Colonic mucosa (tissue), 4 donors: ENCODE results near the gene RIBC2. TPM values are rescaled to one million over a fixed set of nuclear protein-coding genes. Genes with fewer than 3 reads are reported as not detected.
A peak's percentile ranks its signal among the peaks of the same experiment; 100 is the strongest.
"Not testable (repeated sequence)": the region's sequence is repeated elsewhere in the genome, so short reads cannot be mapped to it uniquely, and the experiment has no call there.

Source experiments
- DNase-seq: peaks from one replicate; pipeline ENCODE4 v3.0.0-alpha.2; 2020
- H3K27ac ChIP-seq: fragments of 200-600 bp; one replicate; pipeline ENCODE4 v1.8.0; 2021
- H3K27me3 ChIP-seq: fragments of 200-600 bp; one replicate; pipeline ENCODE4 v1.8.0; 2021
- H3K36me3 ChIP-seq: fragments of 200-600 bp; one replicate; pipeline ENCODE4 v1.8.0; 2021
- H3K4me1 ChIP-seq: fragments of 200-600 bp; one replicate; pipeline ENCODE4 v1.8.0; 2021; ENCODE audit warnings: mild to moderate bottlenecking
- H3K4me3 ChIP-seq: fragments of 200-600 bp; one replicate; pipeline ENCODE4 v1.8.0; 2021
- H3K9ac ChIP-seq, 2 donors: one replicate each; pipeline ENCODE4 v1.7.0; 2013; ENCODE audit warnings: control low read depth in 2 of 2, low read depth in 2 of 2, low read length in 2 of 2
- H3K9me3 ChIP-seq: fragments of 200-600 bp; one replicate; pipeline ENCODE4 v1.8.0; 2021
- intact Hi-C: fragments of 100-400 bp; cut with DNase I; formaldehyde crosslinking; loops from one replicate; pipeline ENCODE4 v1.14.1; 2022
- total RNA-seq, 2 donors: library from RNA; stranded (reverse); fragmentation: NEBNext Ultra II Directional in 1 of 2; extraction: Animal tissue kit (Norgen Biotek cat#: 25700) in 1 of 2; gene quantifications; one replicate each; pipeline ENCODE4 v1.2.1, GENCODE V29; 2021
- TF ChIP-seq, protein P1 (sequence below): fragments of 200-600 bp; IDR thresholded peaks from one replicate; pipeline ENCODE4 v1.8.0; 2022; ENCODE audit warnings: antibody characterized with exemption, mild to moderate bottlenecking
- donor health status: healthy.
- donor health status: DM: no; HTN: no; CAD: no.
- donor health status: DM: no; HTN: no; CAD: no.

The RIBC2 gene
- total RNA-seq, 2 donors from 2014 or later: 0.85 to 6.7 TPM

- Histone ChIP-seq H3K9ac (no peak overlapping the region), H3K36me3 (no peaks in the 10 kb centered on the region), H3K4me3 (no peak overlapping the region), H3K27me3 (no peaks in the 10 kb centered on the region), H3K27ac (no peak overlapping the region), H3K9me3 (no peaks in the 10 kb centered on the region), H3K4me1 (no peaks in the 10 kb centered on the region)
- DNase-seq: no peak
- TF ChIP-seq, protein P1, sequence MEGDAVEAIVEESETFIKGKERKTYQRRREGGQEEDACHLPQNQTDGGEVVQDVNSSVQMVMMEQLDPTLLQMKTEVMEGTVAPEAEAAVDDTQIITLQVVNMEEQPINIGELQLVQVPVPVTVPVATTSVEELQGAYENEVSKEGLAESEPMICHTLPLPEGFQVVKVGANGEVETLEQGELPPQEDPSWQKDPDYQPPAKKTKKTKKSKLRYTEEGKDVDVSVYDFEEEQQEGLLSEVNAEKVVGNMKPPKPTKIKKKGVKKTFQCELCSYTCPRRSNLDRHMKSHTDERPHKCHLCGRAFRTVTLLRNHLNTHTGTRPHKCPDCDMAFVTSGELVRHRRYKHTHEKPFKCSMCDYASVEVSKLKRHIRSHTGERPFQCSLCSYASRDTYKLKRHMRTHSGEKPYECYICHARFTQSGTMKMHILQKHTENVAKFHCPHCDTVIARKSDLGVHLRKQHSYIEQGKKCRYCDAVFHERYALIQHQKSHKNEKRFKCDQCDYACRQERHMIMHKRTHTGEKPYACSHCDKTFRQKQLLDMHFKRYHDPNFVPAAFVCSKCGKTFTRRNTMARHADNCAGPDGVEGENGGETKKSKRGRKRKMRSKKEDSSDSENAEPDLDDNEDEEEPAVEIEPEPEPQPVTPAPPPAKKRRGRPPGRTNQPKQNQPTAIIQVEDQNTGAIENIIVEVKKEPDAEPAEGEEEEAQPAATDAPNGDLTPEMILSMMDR: no peak
- intact Hi-C loops: loop anchor here (5.0 kb wide), 1 partner anchor 108 kb away; no protein-coding TSS in a partner anchor
These were observed 30.7 kb downstream of the RIBC2 start for GRCh38 chr22:45444168-45444567.

DNA sequence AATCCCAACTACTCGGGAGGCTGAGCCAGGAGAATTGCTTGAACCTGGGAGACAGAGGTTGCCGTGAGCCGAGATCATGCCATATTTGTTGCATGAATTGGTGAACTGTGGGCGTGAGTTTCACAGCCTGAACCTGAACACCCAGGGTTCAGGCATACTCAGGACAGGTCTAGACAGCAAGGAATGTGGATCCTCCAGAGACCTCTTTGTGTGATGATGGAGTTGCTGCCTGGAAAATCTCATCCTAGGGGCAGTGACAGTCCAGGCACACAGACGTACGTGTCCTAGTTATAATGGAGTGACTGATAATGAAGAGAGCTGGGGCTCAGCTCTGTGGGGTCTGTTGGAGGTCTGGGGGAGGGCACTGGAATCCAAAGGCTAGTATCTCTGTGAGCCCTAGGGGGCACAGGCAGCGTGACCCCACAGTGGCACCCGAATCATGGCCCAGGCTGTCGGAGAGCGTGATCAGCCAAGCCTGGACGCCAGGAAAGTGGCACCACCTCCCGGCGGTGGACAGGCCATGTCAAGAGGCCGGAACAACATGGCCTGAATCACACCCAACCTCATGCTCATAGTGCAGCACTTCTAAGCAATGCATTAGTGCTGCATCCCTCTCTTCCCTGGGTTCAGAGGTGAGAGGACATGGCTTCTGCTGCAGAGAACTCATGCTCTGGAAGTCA lies 31.7 kb downstream of the RIBC2 start:
- H3K27ac ChIP-seq: no peak overlapping the region
- no peak for DNase-seq
- TF ChIP-seq, protein P1: no peak
- no peaks in the 10 kb centered on the region for H3K4me1 ChIP-seq
- no peaks in the 10 kb centered on the region for H3K36me3 ChIP-seq
- H3K9me3 ChIP-seq: no peaks in the 10 kb centered on the region
- no peaks in the 10 kb centered on the region for H3K27me3 ChIP-seq
- no peak overlapping the region for H3K4me3 ChIP-seq
- intact Hi-C loops: no loop called here
- H3K9ac ChIP-seq: no peak overlapping the region

GRCh38 chr22:45446216-45446615 lies 32.7 kb downstream of the RIBC2 start:
- DNase-seq: no peak
- H3K36me3 ChIP-seq: no peaks in the 10 kb centered on the region
- H3K27ac ChIP-seq: no peak overlapping the region
- H3K9me3 ChIP-seq: no peaks in the 10 kb centered on the region
- intact Hi-C loops: no loop called here
- H3K9ac ChIP-seq: no peak overlapping the region
- TF ChIP-seq, protein P1: no peak
- H3K4me1 ChIP-seq: no peaks in the 10 kb centered on the region
- H3K27me3 ChIP-seq: no peaks in the 10 kb centered on the region
- no peak overlapping the region for H3K4me3 ChIP-seq

DNA sequence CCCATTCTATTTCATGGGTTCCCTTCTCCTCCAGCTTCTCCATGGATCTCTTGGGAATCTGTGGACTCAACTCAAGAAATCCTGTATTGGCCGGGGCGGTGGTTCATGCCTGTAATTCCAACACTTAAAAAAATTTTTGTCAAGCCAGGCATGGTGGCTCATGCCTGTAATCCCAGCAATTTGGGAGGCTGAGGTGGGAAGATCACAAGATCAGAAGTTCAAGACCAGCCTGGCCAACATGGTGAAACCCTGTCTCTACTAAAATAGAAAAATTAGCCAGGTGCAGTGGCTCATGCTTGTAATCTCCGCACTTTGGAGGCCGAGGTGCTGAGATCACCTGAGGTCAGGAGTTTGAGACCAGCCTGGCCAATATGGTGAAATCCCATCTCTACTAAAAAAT lies 34.1 kb downstream of the RIBC2 start:
- H3K4me3 ChIP-seq, H3K36me3 ChIP-seq, H3K4me1 ChIP-seq, intact Hi-C loops, DNase-seq, H3K27ac ChIP-seq, H3K9ac ChIP-seq, H3K27me3 ChIP-seq, H3K9me3 ChIP-seq: not testable (repeated sequence)

DNA sequence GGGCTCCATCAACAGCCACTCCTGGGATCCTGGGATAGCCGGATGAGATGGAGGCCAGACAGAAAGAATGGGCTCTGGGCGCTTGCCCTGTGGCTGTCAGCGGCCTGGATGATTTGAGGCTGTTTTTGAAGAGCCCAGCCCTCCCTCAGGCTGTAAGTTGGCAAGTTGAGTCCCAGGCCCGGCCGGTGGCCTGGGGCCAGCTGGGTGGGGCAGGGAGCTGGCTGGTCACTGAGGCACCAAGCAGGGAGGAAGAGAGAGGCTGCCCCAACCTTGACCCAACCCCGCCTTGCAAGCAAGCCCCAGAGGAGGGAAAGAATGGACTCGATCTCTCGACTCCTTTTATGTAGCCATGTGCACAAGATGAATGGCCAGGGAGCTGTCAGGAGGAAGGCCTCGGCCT lies 34.9 kb downstream of the RIBC2 start:
- DNase-seq: peak; percentile 55
- no peaks in the 10 kb centered on the region for H3K9me3 ChIP-seq
- H3K27me3 ChIP-seq: no peaks in the 10 kb centered on the region
- no peaks in the 10 kb centered on the region for H3K4me1 ChIP-seq
- H3K27ac ChIP-seq: no peak overlapping the region
- H3K36me3 ChIP-seq: no peaks in the 10 kb centered on the region
- no peak overlapping the region for H3K4me3 ChIP-seq
- intact Hi-C loops: no loop called here
- no peak overlapping the region for H3K9ac ChIP-seq
- TF ChIP-seq, protein P1: no peak

DNA sequence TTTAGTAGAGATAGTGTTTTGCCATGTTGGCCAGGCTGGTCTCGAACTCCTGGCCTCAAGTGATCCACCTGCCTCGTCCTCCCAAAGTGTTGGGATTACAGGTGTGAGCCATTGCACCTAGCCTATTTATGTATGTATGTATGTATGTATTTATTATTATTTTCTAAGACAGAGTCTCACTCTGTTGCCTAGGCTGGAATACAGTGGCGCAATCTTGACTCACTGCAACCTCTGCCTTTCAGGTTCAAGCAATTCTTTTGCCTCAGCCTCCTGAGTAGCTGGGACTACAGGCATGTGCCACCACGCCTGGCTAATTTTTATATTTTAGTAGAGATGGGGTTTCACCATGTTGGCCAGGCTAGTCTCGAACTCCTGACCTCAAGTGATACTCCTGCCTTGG lies 35.9 kb downstream of the RIBC2 start:
- H3K9ac ChIP-seq, H3K4me1 ChIP-seq, H3K36me3 ChIP-seq, H3K27ac ChIP-seq, H3K9me3 ChIP-seq, H3K27me3 ChIP-seq, DNase-seq, H3K4me3 ChIP-seq, intact Hi-C loops: not testable (repeated sequence)
